ENCODE data around the gene NDUFAF8.

NDUFAF8 gene

GRCh38 chr17:81238815-81239713 is at the start of gene NDUFAF8, which contains the start of gene TEPSIN:
Gene NDUFAF8 (plus strand): TSS chr17:81239318. CDS start chr17:81239364, 46 bp downstream.
Gene TEPSIN (minus strand): TSS chr17:81239055. CDS start chr17:81239033, 22 bp downstream.
- H3K4me3 ChIP-seq (ENCODE audit: low read depth, low read length) = peak within 1 kb of the TSS; percentile 95
- no peak for TF ChIP-seq CTCF (IDR thresholded peaks at IDR 0.05; ENCODE audit: low read depth, low read length, missing control alignments)
- peak; percentile 97 for DNase-seq (ENCODE audit: low read depth)

- no peak for TF ChIP-seq CTCF (IDR thresholded peaks at IDR 0.05; ENCODE audit: low read depth, low read length, missing control alignments)
- no peak for DNase-seq (ENCODE audit: low read depth)
Measured at GRCh38 chr17:81189670-81190530, 49.2 kb upstream of the NDUFAF8 start.

GRCh38 chr17:81190591-81190990 is 48.5 kb upstream of the NDUFAF8 start:
- no peak for TF ChIP-seq CTCF (IDR thresholded peaks at IDR 0.05; ENCODE audit: low read depth, low read length, missing control alignments)
- H3K4me3 ChIP-seq (ENCODE audit: low read depth, low read length) = no peak overlapping the region
- DNase-seq (ENCODE audit: low read depth) = no peak

More at GRCh38 chr17:81189670-81190530, 49.2 kb upstream of the NDUFAF8 start:
- no peak overlapping the region for H3K4me3 ChIP-seq (ENCODE audit: low read depth, low read length)

GRCh38 chr17:81191116-81191515 is 48.0 kb upstream of the NDUFAF8 start:
- no peak overlapping the region for H3K4me3 ChIP-seq (ENCODE audit: low read depth, low read length)
- DNase-seq (ENCODE audit: low read depth) = no peak
- TF ChIP-seq CTCF (IDR thresholded peaks at IDR 0.05; ENCODE audit: low read depth, low read length, missing control alignments) = no peak

- no peak for DNase-seq (ENCODE audit: low read depth)
- no peak overlapping the region for H3K4me3 ChIP-seq (ENCODE audit: low read depth, low read length)
- no peak for TF ChIP-seq CTCF (IDR thresholded peaks at IDR 0.05; ENCODE audit: low read depth, low read length, missing control alignments)
Measured at GRCh38 chr17:81191646-81192045, 47.5 kb upstream of the NDUFAF8 start.

GRCh38 chr17:81192386-81193050 is 46.6 kb upstream of the NDUFAF8 start:
- H3K4me3 ChIP-seq (ENCODE audit: low read depth, low read length) = no peak overlapping the region
- TF ChIP-seq CTCF (IDR thresholded peaks at IDR 0.05; ENCODE audit: low read depth, low read length, missing control alignments) = no peak
- no peak for DNase-seq (ENCODE audit: low read depth)

Data from GM12864 (cell line).